Putamen (tissue), 1 donor: ENCODE data around the gene HEYL.
"Not testable (repeated sequence)": the region's sequence is repeated elsewhere in the genome, so short reads cannot be mapped to it uniquely, and the experiment has no call there.

Source experiments
- DNase-seq: peaks from one replicate; pipeline ENCODE4 v3.0.0-alpha.2; 2016; ENCODE audit warnings: low spot score

HEYL gene

GRCh38 chr1:39635871-39636210, 3.6 kb downstream of the HEYL start:
- DNase-seq: no peak

- no peak for DNase-seq
Measured at GRCh38 chr1:39635205-39635870, 4.1 kb downstream of the HEYL start.

- DNase-seq: no peak
Measured at GRCh38 chr1:39633422-39633821, 6.0 kb downstream of the HEYL start.

GRCh38 chr1:39632682-39633417, 6.6 kb downstream of the HEYL start:
- DNase-seq: no peak

GRCh38 chr1:39632323-39632681, 7.1 kb downstream of the HEYL start:
- no peak for DNase-seq

GRCh38 chr1:39631361-39632322, 7.8 kb downstream of the HEYL start:
- DNase-seq: no peak

- DNase-seq: no peak
Measured at GRCh38 chr1:39628807-39629350, 10.6 kb downstream of the HEYL start.

- DNase-seq: no peak
Measured at GRCh38 chr1:39626646-39627045, 12.8 kb downstream of the HEYL start.

- DNase-seq: peak; percentile 70
Measured at GRCh38 chr1:39625462-39626273, 13.8 kb downstream of the HEYL start.

- no peak for DNase-seq
Measured at GRCh38 chr1:39625009-39625408, 14.4 kb downstream of the HEYL start.

GRCh38 chr1:39623053-39623452, 16.4 kb downstream of the HEYL start:
- peak; percentile 28 for DNase-seq

- no peak for DNase-seq
Measured at GRCh38 chr1:39622427-39622826, 17.0 kb downstream of the HEYL start.

- DNase-seq: no peak
Measured at GRCh38 chr1:39620659-39621165, 18.7 kb downstream of the HEYL start.

- no peak for DNase-seq
Measured at GRCh38 chr1:39617488-39618049, 21.9 kb downstream of the HEYL start.

- no peak for DNase-seq
Measured at GRCh38 chr1:39615086-39615673, 24.3 kb downstream of the HEYL start.

GRCh38 chr1:39614488-39614887, 25.0 kb downstream of the HEYL start:
- DNase-seq: no peak

GRCh38 chr1:39613250-39613649, 26.2 kb downstream of the HEYL start:
- DNase-seq: no peak

GRCh38 chr1:39609618-39610331, 29.7 kb downstream of the HEYL start:
- peak; percentile 15 for DNase-seq

- DNase-seq: no peak
Measured at GRCh38 chr1:39608921-39609320, 30.5 kb downstream of the HEYL start.

GRCh38 chr1:39603677-39604076, 35.8 kb downstream of the HEYL start:
- DNase-seq: not testable (repeated sequence)
